NCI-H1048 (cell line): Measurements from ENCODE around the gene SPDYC.
"Not testable (repeated sequence)": the region's sequence is repeated elsewhere in the genome, so short reads cannot be mapped to it uniquely, and the experiment has no call there.

Experiments used
- DNase-seq: peaks from one replicate; lab custom pipeline; 2025; lab: John Stamatoyannopoulos, UW

Gene SPDYC

DNA sequence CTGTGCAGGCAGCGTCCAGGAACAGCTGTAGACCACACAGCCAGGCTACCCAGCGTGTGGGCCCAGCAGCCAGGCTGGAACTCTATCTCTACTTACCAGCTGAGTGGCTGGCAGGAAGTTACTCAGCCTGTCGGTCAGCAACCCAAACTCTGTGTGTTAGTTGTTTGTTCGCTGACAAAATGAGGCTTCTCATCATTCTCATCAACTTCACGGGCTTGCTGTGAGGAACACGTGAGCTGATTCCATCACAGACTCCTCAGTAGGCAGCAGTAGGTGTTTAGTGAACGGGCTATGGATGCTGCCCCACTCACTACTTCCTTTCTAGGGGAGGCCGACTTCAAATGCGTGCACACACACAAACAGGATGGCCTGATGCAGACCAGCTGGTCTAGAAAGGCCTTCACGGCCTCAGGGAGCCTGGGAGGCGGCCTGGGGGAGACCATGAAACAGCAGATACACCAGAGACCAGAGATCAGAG is 830 bp upstream of the SPDYC start:
- DNase-seq = no peak

DNA sequence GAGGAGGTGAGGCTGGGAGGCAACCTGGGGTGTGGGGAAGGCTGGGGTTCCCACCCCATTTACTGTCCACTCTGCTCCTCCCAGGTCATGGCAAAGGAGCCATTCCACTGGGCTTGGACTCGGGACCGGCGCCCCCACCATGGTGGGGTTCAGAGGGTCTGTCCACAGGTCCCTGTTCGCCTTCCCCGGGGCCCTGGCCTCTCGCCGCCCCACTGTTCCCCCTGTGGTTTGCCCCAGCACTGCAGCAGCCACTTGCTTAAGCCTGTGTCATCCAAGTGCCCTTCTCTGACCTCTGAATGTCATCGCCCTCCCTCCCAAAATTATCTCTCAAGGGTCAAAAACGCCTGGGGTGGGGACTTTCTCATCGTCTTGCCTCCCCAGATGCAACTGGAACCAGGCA is 2.6 kb downstream of the SPDYC start:
- no peak for DNase-seq

DNA sequence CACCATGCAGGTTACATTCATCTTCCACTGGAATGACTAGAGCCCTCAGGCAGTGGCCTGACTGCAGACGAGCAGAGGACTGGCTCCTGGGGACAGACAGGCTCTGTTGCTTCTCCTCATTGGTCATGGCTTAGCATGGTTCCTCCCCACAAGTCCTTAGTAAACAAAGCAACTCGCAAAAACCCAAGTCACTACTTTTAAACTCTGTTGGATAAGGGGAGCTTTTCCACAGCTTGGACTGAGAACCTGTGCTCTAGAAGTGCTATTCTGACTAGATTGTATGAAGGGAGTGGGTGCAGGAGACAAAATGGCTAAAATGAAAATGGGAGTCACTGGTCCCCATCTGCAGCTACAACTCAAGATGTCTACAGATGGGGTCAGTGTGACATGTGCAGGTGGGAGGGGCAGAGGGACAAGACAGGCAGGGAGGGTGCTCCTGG is 4.6 kb downstream of the SPDYC start:
- DNase-seq = not testable (repeated sequence)

DNA sequence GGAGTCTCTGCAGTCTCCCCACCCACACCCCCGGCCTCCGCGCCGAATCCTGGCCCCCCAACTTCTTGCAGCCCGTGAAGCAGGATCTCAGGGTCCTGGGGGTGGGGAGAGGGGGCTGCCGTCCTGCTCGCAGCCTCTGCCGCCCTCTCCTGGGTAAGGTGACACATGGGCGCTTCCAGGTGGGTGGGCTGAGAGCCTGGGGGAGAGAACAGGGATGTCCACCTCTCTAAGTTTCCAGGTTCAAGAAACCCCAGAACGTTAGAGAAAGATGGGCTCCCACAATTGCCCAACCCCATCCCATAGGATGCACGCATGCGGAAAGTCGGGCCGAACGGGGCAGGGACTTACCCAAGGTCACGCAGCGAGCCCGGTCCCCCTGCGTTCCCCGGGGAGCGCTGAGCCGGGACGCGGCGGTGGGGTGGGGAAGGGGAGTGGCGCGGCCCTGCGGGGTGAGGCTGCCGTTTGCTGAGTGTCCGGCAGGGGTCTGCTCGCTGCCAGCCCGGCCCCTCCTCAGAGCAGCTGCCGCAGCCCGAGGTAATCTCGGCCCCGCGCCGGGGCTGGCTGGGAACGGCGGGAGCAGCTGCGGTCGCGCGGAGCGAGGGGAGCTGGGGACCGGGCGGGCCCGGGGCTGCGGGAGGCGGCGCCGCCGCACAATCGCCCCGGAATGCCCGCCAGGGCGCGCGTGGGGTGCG is 11.0 kb downstream of the SPDYC start:
- DNase-seq = no peak

DNA sequence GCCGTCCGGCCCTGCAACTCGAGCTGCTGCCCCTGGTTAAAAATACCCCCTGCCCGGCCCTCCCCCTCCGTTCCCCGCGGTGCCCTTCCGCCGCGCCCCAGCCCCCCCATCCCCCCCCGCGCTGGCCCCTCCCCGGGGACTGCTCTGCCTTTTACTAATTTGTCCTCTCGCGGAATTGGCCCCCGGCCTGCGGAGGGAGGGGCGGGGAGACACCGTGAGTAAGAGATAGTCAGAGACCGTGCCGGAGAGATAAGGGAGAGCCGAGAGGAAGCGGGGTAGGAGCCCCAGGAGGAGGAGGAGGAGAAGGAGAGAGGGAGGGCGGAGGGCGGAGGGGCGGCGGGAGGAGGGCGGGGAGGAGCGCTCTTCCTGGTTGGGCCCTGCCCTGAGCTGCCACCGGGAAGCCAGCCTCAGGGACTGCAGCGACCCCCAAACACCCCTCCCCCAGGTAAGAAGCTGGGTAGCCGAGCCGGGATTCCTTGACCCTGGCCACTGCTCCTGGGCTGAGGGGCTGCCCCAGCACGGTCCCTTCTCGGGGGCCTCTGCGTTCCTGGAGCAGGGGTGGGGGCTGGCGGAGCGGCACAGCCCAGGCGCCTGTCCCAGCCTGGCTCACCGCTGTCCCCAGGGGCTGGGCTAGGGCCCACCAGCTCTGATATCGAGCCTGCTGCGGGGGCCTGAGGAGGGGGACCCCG is 11.7 kb downstream of the SPDYC start, which contains the start of gene CAPN1:
Gene CAPN1 (plus strand): TSS at position 360 of the 689 bp plus-strand sequence. CDS start 774 bp downstream, outside the sequence.
- DNase-seq = no peak

DNA sequence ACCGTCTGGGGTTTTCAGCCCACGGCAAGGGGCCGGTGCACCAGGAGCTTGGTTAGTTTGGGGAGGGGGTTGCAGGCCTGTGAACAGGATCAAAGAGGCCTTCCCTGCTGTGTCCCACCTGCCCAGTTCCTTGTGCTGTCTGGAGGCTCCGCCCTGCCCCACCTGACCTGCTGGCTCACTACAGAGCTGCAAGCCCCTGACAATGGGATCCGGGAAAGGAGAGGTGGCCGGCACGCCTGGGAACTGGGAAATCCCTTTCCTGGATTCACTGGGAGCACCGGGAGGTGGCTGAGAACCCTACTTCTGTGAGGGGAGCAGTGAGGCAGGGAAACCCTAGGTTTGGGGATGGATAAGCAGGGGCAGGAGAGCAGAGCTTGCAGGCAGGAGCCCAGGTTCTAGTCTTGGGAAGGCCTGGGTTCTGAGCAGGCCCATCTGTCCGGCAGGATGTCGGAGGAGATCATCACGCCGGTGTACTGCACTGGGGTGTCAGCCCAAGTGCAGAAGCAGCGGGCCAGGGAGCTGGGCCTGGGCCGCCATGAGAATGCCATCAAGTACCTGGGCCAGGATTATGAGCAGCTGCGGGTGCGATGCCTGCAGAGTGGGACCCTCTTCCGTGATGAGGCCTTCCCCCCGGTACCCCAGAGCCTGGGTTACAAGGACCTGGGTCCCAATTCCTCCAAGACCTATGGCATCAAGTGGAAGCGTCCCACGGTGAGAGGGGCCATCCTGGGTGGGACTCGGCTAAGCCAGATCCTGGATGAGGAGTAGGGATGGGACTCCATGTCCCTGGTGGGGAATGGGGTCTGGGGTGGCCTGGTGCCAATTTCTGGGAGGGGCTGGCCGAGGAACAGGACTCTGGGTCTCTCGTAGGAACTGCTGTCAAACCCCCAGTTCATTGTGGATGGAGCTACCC is 12.5 kb downstream of the SPDYC start:
- no peak for DNase-seq

DNA sequence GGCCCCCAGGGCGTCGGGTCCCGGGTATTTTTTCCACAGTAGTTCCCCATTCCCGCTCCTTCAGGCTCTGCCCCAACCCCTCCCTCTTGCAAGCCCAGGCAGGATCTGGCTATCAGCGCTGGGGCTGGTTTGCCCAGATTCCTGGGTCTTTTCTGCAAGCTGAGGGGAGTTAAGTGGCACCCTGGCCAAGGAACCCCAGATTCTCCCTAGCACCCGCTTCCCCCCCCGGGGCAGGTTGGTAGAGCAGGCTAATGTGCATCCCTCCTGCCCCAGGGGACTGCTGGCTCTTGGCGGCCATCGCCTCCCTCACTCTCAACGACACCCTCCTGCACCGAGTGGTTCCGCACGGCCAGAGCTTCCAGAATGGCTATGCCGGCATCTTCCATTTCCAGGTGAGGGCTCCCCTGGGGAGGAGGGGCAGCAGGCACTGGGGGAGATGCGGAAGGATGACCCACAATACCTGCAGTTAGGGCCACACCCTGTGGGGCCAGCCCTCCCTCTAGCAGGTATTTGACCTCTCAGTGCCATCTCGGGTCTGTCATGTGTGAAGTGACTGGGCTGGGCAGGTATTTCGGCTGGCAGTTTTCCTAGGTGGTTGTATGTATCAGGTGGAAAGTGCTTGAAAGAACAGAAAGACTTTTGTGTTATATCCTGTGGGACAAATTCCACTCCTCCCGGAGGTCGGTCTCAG is 13.3 kb downstream of the SPDYC start:
- DNase-seq = no peak

DNA sequence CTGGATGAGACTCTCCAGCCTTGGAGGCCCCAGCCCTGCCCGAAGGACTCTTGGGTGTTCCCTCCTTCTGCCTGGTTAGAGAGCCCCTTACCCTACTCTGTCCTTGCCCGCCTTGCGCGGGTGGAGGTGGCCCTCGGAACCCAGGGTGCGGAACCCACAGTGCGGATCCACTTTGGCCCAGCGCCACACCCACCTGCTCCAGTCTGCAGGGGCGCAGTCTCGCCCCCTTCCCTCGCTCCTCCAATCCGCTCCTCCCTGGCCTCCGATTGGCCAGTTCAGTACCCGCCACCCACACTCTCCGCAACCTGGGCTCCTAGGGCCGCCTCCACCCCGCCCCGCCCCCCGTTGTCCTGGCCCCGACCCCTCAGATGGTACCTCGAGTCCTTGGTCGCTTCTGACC is 14.1 kb downstream of the SPDYC start:
- no peak for DNase-seq

DNA sequence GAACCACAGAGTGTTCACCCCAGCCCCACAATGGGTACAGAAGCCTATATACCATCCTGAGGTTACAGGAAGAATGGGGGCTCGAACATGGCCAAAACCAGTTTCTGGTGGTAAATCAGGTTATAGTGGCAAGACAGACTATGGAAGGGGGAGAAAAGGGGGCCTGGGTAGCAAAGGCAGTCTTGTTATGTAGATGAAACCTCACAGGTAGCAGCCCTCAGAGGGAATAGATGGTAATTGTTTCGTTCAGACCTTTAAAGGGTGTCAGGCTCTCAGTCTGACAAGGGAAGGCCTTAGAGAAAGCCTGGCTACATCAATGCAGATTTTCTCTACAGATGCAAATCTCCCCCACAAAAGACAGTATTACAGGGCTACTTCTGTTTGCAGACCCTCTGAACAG is 15.1 kb downstream of the SPDYC start:
- no peak for DNase-seq

DNA sequence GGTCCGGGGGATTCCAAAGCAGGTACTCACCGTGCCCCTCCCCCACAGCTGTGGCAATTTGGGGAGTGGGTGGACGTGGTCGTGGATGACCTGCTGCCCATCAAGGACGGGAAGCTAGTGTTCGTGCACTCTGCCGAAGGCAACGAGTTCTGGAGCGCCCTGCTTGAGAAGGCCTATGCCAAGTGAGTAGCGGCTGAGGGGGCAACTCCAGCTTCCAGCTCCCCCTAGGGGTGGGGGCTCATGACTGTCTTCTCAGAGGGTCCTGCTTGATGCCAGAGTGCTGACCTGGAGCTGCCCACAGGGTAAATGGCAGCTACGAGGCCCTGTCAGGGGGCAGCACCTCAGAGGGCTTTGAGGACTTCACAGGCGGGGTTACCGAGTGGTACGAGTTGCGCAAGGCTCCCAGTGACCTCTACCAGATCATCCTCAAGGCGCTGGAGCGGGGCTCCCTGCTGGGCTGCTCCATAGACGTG is 15.9 kb downstream of the SPDYC start:
- no peak for DNase-seq

DNA sequence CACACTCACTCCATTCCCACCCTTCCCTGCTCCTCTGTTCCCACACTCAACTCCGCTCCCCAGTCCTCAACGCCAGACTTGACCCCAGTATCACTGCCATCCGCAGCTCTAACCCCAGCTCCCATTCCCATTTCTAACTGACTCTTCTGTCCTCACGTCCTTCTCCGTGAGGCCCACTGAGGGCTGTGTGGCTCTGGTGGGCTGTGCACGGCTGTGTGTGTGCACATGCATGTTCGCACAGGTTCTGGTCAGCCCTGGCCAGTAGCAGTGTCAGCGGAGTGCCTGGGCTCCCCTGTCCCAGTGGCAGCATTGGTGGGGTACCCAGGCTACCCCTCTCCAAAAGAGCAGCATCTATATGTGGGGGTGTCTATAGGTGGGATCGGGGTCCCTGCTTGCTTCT is 16.7 kb downstream of the SPDYC start:
- DNase-seq = no peak

DNA sequence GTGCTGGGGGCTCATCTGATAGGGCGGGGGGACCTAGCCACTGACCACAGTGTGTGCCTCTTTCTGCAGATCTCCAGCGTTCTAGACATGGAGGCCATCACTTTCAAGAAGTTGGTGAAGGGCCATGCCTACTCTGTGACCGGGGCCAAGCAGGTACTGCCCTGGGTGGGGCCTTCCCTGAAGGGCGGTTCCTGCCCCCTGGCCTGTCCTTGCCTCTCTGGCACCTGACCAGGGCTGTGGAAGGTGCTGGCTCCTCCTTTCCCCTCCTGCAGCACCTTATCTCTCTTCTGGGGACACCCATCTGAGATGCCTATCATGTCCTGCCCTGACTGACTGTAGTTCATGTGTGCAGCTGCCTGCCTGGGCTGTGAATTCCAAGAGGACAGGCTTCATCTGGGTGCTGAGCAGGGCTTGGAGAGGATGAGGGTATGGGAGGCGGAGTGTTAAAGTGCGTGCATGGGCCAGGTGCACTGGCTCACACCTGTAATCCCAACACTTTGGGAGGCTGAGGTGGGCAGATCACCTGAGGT is 17.2 kb downstream of the SPDYC start:
- no peak for DNase-seq

DNA sequence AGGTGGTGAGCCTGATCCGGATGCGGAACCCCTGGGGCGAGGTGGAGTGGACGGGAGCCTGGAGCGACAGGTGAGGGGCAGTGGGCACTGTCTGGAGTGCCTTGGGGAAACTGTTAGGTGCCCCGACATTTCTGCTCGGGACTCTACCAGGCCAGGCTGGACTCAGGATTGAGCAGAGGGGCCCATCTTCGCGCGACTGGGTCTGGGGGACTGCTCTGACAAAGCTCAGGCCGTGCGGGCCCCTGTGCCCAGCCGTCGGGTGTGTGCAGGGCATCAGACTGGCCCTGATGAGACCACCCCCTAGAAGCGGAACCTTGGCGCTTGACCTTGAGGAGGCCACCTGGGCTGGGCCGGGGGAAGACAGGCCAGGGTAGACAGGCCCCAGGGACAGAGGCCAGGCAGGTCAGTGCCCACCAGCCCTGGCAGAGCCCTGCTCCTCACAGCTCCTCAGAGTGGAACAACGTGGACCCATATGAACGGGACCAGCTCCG is 18.0 kb downstream of the SPDYC start:
- no peak for DNase-seq

DNA sequence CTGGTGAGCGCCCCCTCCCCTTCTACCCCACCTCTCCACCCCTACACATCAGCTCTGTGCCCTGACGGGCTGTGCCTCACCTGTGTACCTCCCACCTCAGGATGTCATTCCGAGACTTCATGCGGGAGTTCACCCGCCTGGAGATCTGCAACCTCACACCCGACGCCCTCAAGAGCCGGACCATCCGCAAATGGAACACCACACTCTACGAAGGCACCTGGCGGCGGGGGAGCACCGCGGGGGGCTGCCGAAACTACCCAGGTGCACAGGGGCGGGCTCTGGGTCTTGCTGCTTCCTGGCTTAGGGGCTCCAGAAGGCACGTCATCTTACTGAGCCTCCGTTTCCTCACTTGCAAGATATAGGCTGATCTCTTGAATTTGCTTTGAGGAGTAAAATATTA is 18.5 kb downstream of the SPDYC start:
- no peak for DNase-seq

DNA sequence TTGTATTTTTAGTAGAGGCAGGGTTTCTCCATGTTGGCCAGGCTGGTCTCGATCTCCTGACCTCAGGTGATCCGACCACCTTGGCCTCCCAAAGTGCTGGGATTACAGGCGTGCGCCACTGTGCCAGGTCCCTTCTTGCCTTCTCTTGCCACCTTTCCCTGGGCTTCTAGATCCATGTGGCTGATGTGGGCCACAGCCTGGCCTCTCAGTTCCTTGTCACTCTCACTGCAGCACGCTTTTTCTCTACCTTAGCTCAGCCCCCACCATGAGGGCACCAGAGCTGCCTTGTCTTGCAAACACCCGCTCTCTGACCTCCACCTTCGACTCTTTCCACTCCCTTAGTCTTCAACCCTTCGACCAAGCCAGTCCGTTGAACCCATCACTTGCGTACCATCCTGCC is 19.2 kb downstream of the SPDYC start:
- no peak for DNase-seq

DNA sequence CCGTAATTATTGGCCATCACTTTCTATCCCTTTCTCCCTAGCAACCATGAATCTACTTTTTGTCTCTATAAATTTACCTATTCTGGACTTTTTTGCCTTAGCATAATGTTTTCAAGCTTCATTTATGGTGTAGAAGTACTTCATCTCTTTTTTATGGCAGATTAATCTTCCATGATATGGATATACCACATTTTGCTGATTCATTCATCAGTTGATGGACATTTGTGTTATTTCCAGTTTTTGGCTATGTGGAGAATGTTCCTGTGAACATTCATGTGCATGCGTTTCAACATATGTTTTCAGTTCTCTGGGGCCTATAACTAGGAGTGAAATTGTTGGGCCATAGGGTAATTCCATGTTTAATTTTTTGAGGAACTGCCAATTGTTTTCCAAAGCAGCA is 24.5 kb downstream of the SPDYC start:
- DNase-seq = no peak

DNA sequence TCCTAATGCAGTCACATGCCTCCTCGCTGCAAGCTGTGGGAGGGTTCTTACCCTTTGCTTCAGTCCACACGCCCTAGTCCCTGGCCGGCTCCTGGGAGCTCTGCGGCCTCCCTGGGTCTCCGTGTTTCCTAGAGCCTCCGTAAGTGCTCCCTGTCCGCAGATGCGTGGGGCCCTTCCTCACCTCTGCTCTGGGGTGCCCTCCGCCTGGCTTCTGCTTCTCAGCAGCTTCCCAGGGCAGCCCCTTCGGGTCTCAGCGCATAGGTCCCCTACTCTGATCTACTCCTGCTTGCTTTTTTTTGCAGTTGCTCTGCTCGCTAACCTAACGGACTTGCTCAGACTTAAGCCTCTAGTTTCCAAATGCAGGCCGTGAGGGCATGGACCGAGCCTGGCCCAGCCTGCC is 34.1 kb downstream of the SPDYC start:
- DNase-seq = no peak

DNA sequence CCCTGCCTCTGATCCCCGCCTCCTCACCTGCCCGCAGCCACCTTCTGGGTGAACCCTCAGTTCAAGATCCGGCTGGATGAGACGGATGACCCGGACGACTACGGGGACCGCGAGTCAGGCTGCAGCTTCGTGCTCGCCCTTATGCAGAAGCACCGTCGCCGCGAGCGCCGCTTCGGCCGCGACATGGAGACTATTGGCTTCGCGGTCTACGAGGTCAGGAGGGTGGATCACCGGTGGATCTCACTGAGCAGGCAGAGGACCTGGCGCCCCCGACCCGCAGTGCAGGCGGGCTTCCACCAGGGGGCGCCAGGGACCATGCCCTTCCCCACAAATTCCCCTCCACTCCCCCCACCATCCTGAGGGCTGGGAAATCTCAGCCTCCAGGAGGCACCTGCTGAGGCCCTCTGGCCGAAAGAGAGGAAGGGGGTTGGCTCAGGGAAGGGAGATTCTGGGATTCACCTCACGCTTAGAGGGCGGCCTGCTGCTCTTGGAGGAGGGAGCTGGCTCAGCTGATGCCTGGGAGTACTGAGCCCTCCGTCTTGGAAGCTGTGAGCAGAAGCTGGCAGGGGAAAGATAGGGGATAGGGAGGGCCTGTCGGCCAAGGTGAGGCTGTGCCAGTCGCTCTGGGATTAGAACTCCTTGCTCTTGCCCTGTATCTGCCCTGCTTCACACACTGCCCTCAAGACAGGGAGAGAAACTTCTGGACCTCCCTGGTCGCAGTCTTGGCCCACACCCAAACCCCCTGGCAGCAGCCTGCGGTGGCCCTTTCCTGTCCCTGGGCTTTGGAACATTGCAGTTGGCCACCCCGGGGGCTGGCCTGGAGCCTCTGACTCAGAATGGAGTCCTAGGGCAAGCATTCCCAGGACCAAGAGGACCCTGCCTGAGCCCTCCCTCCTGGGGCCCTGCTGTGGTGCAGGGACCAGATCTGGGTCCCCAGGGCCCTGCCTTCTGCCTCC is 34.9 kb downstream of the SPDYC start:
- no peak for DNase-seq

DNA sequence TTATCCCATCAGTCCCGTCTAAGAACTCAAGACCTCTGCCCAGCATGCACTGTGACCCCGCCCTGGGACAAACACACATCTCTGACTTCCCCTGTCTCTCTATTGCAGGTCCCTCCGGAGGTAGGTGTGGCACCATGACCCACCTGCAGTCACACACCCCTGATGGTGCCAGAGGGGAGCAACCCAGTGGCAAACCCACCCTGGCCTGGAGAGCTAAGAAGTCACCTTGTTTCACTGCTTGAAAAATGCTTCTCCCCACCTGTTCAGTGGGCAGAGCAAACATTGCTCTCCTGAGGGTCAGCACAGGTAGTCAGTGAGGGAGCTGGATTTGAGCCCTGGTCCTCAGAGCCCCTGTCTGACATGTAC is 35.6 kb downstream of the SPDYC start:
- no peak for DNase-seq

DNA sequence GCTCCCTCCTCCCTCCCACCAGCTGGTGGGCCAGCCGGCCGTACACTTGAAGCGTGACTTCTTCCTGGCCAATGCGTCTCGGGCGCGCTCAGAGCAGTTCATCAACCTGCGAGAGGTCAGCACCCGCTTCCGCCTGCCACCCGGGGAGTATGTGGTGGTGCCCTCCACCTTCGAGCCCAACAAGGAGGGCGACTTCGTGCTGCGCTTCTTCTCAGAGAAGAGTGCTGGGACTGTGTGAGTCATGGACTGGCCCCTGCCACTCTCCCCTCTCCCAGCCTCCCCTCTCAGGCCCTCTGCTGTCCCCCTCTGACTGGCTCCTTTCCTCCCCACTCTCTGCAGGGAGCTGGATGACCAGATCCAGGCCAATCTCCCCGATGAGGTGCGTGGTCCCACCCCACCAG is 36.4 kb downstream of the SPDYC start:
- no peak for DNase-seq
